Neural progenitor cell (in vitro differentiated cells): ENCODE results near the gene CIC.

Experiments
- CTCF ChIP-seq: fragments of 200-600 bp; sonication (generic); IDR thresholded peaks from 2 replicates; pipeline ENCODE4 v1.5.1; 2017; ENCODE audit warnings: antibody characterized with exemption, mild to moderate bottlenecking
- EZH2 ChIP-seq: fragments of 200-600 bp; sonication (generic); IDR thresholded peaks from 2 replicates; pipeline ENCODE4 v1.6.1; 2017; ENCODE audit warnings: antibody characterized with exemption, mild to moderate bottlenecking, moderate library complexity
- EZH2phosphoT487 ChIP-seq: fragments of 200-600 bp; sonication (generic); IDR thresholded peaks from 2 replicates; pipeline ENCODE4 v1.6.1; 2017; ENCODE audit warnings: antibody characterized with exemption

GRCh38 chr19:42281827-42282762, 13.0 kb downstream of the CIC start:
- no peak for TF ChIP-seq CTCF
- no peak for TF ChIP-seq EZH2
- TF ChIP-seq EZH2phosphoT487 = no peak
